WTC11 (cell line): ENCODE results near the gene ZNHIT1. TPM values are rescaled to one million over a fixed set of nuclear protein-coding genes. Genes with fewer than 3 reads are reported as not detected.

Experiments used
- EMX1 ChIP-seq: fragments of 250-450 bp; sonication (Bioruptor Pico); IDR thresholded peaks from 2 replicates; pipeline ENCODE4 v1.8.0; 2021; ENCODE audit warnings: mild to moderate bottlenecking
- ESRRA ChIP-seq: sonication (generic); formaldehyde crosslinking; IDR thresholded peaks from 2 replicates; pipeline ENCODE4 v1.8.1; 2022; ENCODE audit warnings: mild to moderate bottlenecking, missing genetic modification reagents, borderline replicate concordance
- ETV6 ChIP-seq: sonication (generic); formaldehyde crosslinking; IDR thresholded peaks from 2 replicates; pipeline ENCODE4 v1.8.1; 2022; ENCODE audit warnings: mild to moderate bottlenecking, missing genetic modification reagents
- IRF2 ChIP-seq: sonication (generic); formaldehyde crosslinking; IDR thresholded peaks from 2 replicates; pipeline ENCODE4 v1.8.0; 2022; ENCODE audit warnings: low read depth, missing genetic modification reagents, borderline replicate concordance
- NFE2L1 ChIP-seq: sonication (generic); formaldehyde crosslinking; IDR thresholded peaks from 2 replicates; pipeline ENCODE4 v1.8.1; 2023; ENCODE audit warnings: missing genetic modification reagents
- PRRX2 ChIP-seq: fragments of 250-450 bp; sonication (Bioruptor Pico); IDR thresholded peaks from 2 replicates; pipeline ENCODE4 v1.8.0; 2021; ENCODE audit warnings: mild to moderate bottlenecking
- SP1 ChIP-seq: sonication (generic); formaldehyde crosslinking; conservative IDR thresholded peaks from 2 replicates; pipeline ENCODE4 v1.8.1; 2022; ENCODE audit warnings: missing genetic modification reagents
- TCF7 ChIP-seq: sonication (generic); formaldehyde crosslinking; IDR thresholded peaks from 2 replicates; pipeline ENCODE4 v1.8.0; 2022; ENCODE audit warnings: mild to moderate bottlenecking, low read depth, missing genetic modification reagents, moderate library complexity
- TEAD1 ChIP-seq: sonication (generic); formaldehyde crosslinking; IDR thresholded peaks from 2 replicates; pipeline ENCODE4 v1.8.0; 2022; ENCODE audit warnings: mild to moderate bottlenecking, missing genetic modification reagents
- total RNA-seq: library from RNA; stranded (reverse); gene quantifications from 3 replicates; pipeline ENCODE4 v1.2.3, GENCODE V29; 2021
- TF ChIP-seq, protein P1 (sequence below): sonication (generic); formaldehyde crosslinking; IDR thresholded peaks from 2 replicates; pipeline ENCODE4 v1.8.0; 2023; ENCODE audit warnings: missing genetic modification reagents
- TF ChIP-seq, protein P2 (sequence below): sonication (generic); formaldehyde crosslinking; IDR thresholded peaks from 2 replicates; pipeline ENCODE4 v1.8.1; 2022; ENCODE audit warnings: low read depth, mild to moderate bottlenecking, moderate library complexity, missing genetic modification reagents, borderline replicate concordance
- TF ChIP-seq, protein P3 (sequence below): sonication (generic); formaldehyde crosslinking; IDR thresholded peaks from 2 replicates; pipeline ENCODE4 v1.8.1; 2022; ENCODE audit warnings: mild to moderate bottlenecking, moderate library complexity, missing genetic modification reagents
- TF ChIP-seq, protein P4 (sequence below): sonication (generic); formaldehyde crosslinking; IDR thresholded peaks from 2 replicates; pipeline ENCODE4 v1.8.0; 2022; ENCODE audit warnings: mild to moderate bottlenecking, missing genetic modification reagents
- TF ChIP-seq, protein P5 (sequence below): sonication (generic); formaldehyde crosslinking; IDR thresholded peaks from 2 replicates; pipeline ENCODE4 v1.8.1; 2022; ENCODE audit warnings: mild to moderate bottlenecking, missing genetic modification reagents, moderate library complexity, borderline replicate concordance
- TF ChIP-seq, protein P6 (sequence below): sonication (generic); formaldehyde crosslinking; IDR thresholded peaks from 2 replicates; pipeline ENCODE4 v1.8.0; 2022; ENCODE audit warnings: mild to moderate bottlenecking, missing genetic modification reagents
- TF ChIP-seq, protein P7 (sequence below): sonication (generic); formaldehyde crosslinking; IDR thresholded peaks from 2 replicates; pipeline ENCODE4 v1.8.1; 2023; ENCODE audit warnings: mild to moderate bottlenecking, missing genetic modification reagents, borderline replicate concordance
- TF ChIP-seq, protein P8 (sequence below): fragments of 250-450 bp; sonication (Bioruptor Pico); IDR thresholded peaks from 2 replicates; pipeline ENCODE4 v1.9.0; 2021; ENCODE audit warnings: mild to moderate bottlenecking

The ZNHIT1 gene
- total RNA-seq, 1 experiment from 2014 or later, result 63.9 TPM

DNA sequence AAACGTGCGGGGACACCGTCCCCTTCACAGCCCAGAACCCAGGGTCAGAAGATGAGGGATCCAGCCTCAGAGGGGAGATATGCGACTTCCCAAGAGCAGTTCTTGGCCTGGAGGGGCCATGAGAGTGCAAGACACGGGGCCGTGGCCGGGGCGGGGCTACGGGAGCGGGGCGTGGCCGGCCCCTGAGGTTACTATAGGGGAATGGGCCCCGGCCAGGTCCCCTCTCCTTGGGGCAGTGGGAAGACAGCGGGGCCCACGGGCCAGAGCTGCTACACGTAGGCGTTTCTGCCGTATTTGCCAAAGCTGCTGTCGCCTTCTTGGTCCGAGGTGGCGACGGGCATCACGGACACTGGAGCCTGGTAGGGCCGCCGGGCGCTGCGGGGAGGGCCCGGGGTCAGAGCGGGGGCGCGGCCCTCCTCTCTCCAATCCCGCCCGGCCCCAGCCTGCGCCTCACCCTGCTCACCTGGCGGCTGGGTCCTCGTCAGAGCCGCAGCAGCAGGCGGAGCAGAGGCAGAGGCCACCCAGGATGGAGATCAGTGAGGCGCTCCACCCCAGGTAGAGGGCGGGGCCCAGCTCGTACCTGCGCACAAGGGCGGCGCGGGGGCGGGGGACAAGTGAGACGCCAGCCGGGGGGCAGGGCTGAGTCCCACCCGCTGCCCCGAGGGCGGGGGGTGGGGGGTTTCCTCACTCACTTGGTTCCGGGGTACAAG lies 14.3 kb downstream of the ZNHIT1 start (continued):
- TF ChIP-seq, protein P1, sequence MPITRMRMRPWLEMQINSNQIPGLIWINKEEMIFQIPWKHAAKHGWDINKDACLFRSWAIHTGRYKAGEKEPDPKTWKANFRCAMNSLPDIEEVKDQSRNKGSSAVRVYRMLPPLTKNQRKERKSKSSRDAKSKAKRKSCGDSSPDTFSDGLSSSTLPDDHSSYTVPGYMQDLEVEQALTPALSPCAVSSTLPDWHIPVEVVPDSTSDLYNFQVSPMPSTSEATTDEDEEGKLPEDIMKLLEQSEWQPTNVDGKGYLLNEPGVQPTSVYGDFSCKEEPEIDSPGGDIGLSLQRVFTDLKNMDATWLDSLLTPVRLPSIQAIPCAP, result no peak
- TF ChIP-seq EMX1 (CRISPR knock-in tag) (no peak), ESRRA (CRISPR knock-in tag) (no peak), TEAD1 (CRISPR knock-in tag) (0 out of 2 replicates have a peak, but pooled peaks have one; percentile 35), PRRX2 (CRISPR knock-in tag) (no peak), NFE2L1 (CRISPR knock-in tag) (no peak), IRF2 (no peak), TCF7 (CRISPR knock-in tag) (no peak), SP1 (CRISPR knock-in tag) (peak; percentile 71), ETV6 (CRISPR knock-in tag) (peak; percentile 56; the same call in 1 of the 2 replicates)
- TF ChIP-seq, protein P2, sequence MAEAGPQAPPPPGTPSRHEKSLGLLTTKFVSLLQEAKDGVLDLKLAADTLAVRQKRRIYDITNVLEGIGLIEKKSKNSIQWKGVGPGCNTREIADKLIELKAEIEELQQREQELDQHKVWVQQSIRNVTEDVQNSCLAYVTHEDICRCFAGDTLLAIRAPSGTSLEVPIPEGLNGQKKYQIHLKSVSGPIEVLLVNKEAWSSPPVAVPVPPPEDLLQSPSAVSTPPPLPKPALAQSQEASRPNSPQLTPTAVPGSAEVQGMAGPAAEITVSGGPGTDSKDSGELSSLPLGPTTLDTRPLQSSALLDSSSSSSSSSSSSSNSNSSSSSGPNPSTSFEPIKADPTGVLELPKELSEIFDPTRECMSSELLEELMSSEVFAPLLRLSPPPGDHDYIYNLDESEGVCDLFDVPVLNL, result no peak
- TF ChIP-seq, protein P3, sequence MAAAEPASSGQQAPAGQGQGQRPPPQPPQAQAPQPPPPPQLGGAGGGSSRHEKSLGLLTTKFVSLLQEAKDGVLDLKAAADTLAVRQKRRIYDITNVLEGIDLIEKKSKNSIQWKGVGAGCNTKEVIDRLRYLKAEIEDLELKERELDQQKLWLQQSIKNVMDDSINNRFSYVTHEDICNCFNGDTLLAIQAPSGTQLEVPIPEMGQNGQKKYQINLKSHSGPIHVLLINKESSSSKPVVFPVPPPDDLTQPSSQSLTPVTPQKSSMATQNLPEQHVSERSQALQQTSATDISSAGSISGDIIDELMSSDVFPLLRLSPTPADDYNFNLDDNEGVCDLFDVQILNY (CRISPR knock-in tag), result no peak
- TF ChIP-seq, protein P4, sequence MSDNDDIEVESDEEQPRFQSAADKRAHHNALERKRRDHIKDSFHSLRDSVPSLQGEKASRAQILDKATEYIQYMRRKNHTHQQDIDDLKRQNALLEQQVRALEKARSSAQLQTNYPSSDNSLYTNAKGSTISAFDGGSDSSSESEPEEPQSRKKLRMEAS, result 0 out of 2 replicates have a peak, but pooled peaks have one; percentile 51
- TF ChIP-seq, protein P5, sequence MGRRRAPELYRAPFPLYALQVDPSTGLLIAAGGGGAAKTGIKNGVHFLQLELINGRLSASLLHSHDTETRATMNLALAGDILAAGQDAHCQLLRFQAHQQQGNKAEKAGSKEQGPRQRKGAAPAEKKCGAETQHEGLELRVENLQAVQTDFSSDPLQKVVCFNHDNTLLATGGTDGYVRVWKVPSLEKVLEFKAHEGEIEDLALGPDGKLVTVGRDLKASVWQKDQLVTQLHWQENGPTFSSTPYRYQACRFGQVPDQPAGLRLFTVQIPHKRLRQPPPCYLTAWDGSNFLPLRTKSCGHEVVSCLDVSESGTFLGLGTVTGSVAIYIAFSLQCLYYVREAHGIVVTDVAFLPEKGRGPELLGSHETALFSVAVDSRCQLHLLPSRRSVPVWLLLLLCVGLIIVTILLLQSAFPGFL (CRISPR knock-in tag), result no peak
- TF ChIP-seq, protein P6, sequence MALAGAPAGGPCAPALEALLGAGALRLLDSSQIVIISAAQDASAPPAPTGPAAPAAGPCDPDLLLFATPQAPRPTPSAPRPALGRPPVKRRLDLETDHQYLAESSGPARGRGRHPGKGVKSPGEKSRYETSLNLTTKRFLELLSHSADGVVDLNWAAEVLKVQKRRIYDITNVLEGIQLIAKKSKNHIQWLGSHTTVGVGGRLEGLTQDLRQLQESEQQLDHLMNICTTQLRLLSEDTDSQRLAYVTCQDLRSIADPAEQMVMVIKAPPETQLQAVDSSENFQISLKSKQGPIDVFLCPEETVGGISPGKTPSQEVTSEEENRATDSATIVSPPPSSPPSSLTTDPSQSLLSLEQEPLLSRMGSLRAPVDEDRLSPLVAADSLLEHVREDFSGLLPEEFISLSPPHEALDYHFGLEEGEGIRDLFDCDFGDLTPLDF (CRISPR knock-in tag), result no peak
- TF ChIP-seq, protein P7, sequence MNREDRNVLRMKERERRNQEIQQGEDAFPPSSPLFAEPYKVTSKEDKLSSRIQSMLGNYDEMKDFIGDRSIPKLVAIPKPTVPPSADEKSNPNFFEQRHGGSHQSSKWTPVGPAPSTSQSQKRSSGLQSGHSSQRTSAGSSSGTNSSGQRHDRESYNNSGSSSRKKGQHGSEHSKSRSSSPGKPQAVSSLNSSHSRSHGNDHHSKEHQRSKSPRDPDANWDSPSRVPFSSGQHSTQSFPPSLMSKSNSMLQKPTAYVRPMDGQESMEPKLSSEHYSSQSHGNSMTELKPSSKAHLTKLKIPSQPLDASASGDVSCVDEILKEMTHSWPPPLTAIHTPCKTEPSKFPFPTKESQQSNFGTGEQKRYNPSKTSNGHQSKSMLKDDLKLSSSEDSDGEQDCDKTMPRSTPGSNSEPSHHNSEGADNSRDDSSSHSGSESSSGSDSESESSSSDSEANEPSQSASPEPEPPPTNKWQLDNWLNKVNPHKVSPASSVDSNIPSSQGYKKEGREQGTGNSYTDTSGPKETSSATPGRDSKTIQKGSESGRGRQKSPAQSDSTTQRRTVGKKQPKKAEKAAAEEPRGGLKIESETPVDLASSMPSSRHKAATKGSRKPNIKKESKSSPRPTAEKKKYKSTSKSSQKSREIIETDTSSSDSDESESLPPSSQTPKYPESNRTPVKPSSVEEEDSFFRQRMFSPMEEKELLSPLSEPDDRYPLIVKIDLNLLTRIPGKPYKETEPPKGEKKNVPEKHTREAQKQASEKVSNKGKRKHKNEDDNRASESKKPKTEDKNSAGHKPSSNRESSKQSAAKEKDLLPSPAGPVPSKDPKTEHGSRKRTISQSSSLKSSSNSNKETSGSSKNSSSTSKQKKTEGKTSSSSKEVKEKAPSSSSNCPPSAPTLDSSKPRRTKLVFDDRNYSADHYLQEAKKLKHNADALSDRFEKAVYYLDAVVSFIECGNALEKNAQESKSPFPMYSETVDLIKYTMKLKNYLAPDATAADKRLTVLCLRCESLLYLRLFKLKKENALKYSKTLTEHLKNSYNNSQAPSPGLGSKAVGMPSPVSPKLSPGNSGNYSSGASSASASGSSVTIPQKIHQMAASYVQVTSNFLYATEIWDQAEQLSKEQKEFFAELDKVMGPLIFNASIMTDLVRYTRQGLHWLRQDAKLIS, result no peak
- TF ChIP-seq, protein P8, sequence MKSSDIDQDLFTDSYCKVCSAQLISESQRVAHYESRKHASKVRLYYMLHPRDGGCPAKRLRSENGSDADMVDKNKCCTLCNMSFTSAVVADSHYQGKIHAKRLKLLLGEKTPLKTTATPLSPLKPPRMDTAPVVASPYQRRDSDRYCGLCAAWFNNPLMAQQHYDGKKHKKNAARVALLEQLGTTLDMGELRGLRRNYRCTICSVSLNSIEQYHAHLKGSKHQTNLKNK, result no peak
